Immature natural killer cell (primary cell): ENCODE measurements around the gene TLK1. TPM values are rescaled to one million over a fixed set of nuclear protein-coding genes. Genes with fewer than 3 reads are reported as not detected.
"Not testable (repeated sequence)": the region's sequence is repeated elsewhere in the genome, so short reads cannot be mapped to it uniquely, and the experiment has no call there.

Source experiments
- DNase-seq, 3 donors: peaks; one replicate each; pipeline ENCODE4 v3.0.0; 2022; ENCODE audit warnings: mixed read lengths in 1 of 3
- H3K27ac Mint-ChIP-seq, 6 donors: one replicate each; pipeline ENCODE4 v1.8.0; 2020; ENCODE audit warnings: mixed read lengths in 6 of 6, mild to moderate bottlenecking in 5 of 6, inconsistent platforms in 4 of 6, moderate library complexity in 3 of 6
- H3K27me3 Mint-ChIP-seq, 3 donors: one replicate each; pipeline ENCODE4 v1.8.0; 2020 to 2021; ENCODE audit warnings: low read depth in 3 of 3, mild to moderate bottlenecking in 3 of 3, mixed read lengths in 3 of 3, moderate library complexity in 3 of 3, inconsistent platforms in 1 of 3
- H3K36me3 Mint-ChIP-seq, 3 donors: one replicate each; pipeline ENCODE4 v1.8.0; 2020; ENCODE audit warnings: mixed read lengths in 3 of 3, inconsistent platforms in 2 of 3, mild to moderate bottlenecking in 2 of 3
- H3K4me1 Mint-ChIP-seq, 2 donors: one replicate each; pipeline ENCODE4 v1.8.0; 2020; ENCODE audit warnings: inconsistent platforms in 2 of 2, mild to moderate bottlenecking in 2 of 2, mixed read lengths in 2 of 2, moderate library complexity in 1 of 2
- H3K4me3 Mint-ChIP-seq, 5 donors: one replicate each; pipeline ENCODE4 v1.8.0; 2020; ENCODE audit warnings: mild to moderate bottlenecking in 5 of 5, mixed read lengths in 5 of 5, inconsistent platforms in 3 of 5, moderate library complexity in 3 of 5
- H3K9me3 Mint-ChIP-seq, 6 donors: one replicate each; pipeline ENCODE4 v1.8.0; 2020; ENCODE audit warnings: mild to moderate bottlenecking in 6 of 6, mixed read lengths in 6 of 6, inconsistent platforms in 4 of 6, moderate library complexity in 3 of 6
- polyA plus RNA-seq, 3 donors: library from polyadenylated mRNA; unstranded; fragments of 300-500 nt; fragmentation: Illumina TruSeq; gene quantifications; one replicate each; pipeline ENCODE4 v1.2.3, GENCODE V29; 2021

TLK1 gene
- polyA plus RNA-seq, 3 donors from 2014 or later, result 6.9 to 53.1 (median 26.2) TPM

DNA sequence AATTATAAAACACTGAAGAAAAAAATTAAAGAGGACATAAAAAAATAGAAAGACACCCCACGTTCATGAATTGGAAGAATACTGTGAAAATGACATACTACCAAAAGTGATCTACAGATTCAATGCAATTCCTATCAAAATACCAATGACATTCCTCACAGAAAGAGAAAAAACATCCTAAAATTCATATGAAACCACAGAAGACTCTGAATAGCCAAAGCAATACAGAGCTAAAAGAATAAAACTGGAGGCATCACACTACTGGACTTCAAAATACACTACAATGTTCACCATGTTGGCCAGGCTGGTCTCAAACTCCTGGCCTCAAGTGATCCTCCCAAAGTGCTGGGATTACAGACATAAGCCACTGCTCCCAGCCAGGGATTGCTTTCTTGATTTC, 56.3 kb downstream of the TLK1 start:
- peaks cover under 1 to 12% (median 12%) of the 10 kb centered on the region in 3 donors for H3K36me3 Mint-ChIP-seq
- H3K27me3 Mint-ChIP-seq, result peaks cover 0 to 1% (median 0%) of the 10 kb centered on the region in 3 donors
- peaks cover 39 to 83% of the 10 kb centered on the region in 2 donors for H3K4me1 Mint-ChIP-seq
- no peak overlapping the region for H3K27ac Mint-ChIP-seq
- H3K9me3 Mint-ChIP-seq, result peaks cover 0 to 6% (median 2%) of the 10 kb centered on the region in 6 donors
- DNase-seq, result no peak
- H3K4me3 Mint-ChIP-seq, result no peak overlapping the region

GRCh38 chr2:171102802-171103201, 57.9 kb downstream of the TLK1 start:
- Mint-ChIP-seq H3K27ac (peak overlapping the region in 5 of 6 donors; percentile 2 to 41 (median 8)), H3K27me3 (peaks cover 0 to 1% (median 0%) of the 10 kb centered on the region in 3 donors), H3K36me3 (peaks cover 17 to 28% (median 26%) of the 10 kb centered on the region in 3 donors), H3K9me3 (peaks cover 8 to 22% (median 16%) of the 10 kb centered on the region in 6 donors), H3K4me1 (peaks cover 35 to 83% of the 10 kb centered on the region in 2 donors), H3K4me3 (no peak overlapping the region)
- no peak for DNase-seq

DNA sequence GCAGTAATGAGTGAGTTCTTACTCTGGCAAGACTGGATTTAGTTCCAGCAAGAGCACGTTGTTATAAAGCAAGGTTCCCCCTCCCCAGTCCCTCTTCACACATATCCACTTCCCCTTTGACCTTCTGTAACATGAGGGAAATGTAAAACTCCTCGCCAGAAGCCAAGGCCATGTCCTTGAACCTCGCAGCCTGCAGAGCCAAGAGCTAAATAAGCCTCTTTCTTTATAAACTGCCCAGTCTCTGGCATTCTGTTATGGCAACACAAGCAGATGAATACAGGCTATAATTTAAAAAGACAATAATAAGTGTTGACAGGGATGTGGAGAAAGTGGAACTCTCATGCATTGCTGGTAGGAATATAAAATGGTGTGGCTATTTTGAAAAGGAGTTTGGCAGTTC, 60.3 kb downstream of the TLK1 start:
- peaks cover 32 to 68% of the 10 kb centered on the region in 2 donors for H3K4me1 Mint-ChIP-seq
- peaks cover 14 to 29% (median 22%) of the 10 kb centered on the region in 6 donors for H3K9me3 Mint-ChIP-seq
- no peak overlapping the region for H3K27ac Mint-ChIP-seq
- no peak for DNase-seq
- peaks cover 23 to 40% (median 36%) of the 10 kb centered on the region in 3 donors for H3K36me3 Mint-ChIP-seq
- no peak overlapping the region for H3K4me3 Mint-ChIP-seq
- H3K27me3 Mint-ChIP-seq, result peaks cover 0 to 2% (median 1%) of the 10 kb centered on the region in 3 donors

GRCh38 chr2:171098607-171099006, 62.1 kb downstream of the TLK1 start:
- peaks cover 23 to 38% (median 33%) of the 10 kb centered on the region in 3 donors for H3K36me3 Mint-ChIP-seq
- peaks cover 14 to 29% (median 22%) of the 10 kb centered on the region in 6 donors for H3K9me3 Mint-ChIP-seq
- H3K27ac Mint-ChIP-seq, result no peak overlapping the region
- peaks cover 38 to 73% of the 10 kb centered on the region in 2 donors for H3K4me1 Mint-ChIP-seq
- DNase-seq, result no peak
- no peak overlapping the region for H3K4me3 Mint-ChIP-seq
- H3K27me3 Mint-ChIP-seq, result peaks cover 0 to 2% (median 1%) of the 10 kb centered on the region in 3 donors

DNA sequence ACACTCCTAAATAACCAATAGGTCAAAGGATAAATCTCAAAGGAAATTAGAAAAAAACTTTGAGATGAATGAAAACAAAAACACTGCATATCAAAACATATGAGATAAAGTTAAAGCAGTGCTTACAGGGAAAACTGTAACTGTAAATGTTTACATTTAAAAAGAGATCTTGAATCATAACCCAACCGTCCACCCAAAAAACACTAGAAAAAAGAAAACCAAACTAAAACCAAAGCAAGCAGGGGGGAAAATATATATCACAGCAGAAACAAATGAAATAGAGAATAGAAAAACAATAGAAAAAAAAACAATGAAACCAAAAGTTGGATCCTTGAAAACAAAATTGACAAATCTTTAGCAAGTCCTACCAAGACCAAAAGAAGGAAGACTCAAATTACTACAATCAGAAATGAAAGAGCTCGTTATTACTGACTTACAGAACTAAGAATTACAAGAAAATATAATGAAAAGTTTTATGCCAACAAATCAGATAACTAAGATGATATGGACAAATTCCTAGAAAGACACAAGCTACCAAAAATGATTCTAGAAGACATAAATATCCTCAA, 65.6 kb downstream of the TLK1 start:
- peak overlapping the region in 2 of 6 donors; percentile 10 to 35 for H3K27ac Mint-ChIP-seq
- peaks cover 27 to 34% (median 29%) of the 10 kb centered on the region in 3 donors for H3K36me3 Mint-ChIP-seq
- H3K27me3 Mint-ChIP-seq, result peaks cover 0 to 2% (median 0%) of the 10 kb centered on the region in 3 donors
- no peak for DNase-seq
- H3K4me1 Mint-ChIP-seq, result peaks cover 35 to 57% of the 10 kb centered on the region in 2 donors
- H3K9me3 Mint-ChIP-seq, result peaks cover 14 to 29% (median 22%) of the 10 kb centered on the region in 6 donors
- peak overlapping the region in 1 of 5 donors; percentile 1 for H3K4me3 Mint-ChIP-seq

- H3K27ac Mint-ChIP-seq, result not testable (repeated sequence)
- peaks cover 39 to 53% of the 10 kb centered on the region in 2 donors for H3K4me1 Mint-ChIP-seq
These were observed 69.2 kb downstream of the TLK1 start for GRCh38 chr2:171091517-171091916.

GRCh38 chr2:171089489-171089888, 71.2 kb downstream of the TLK1 start:
- Mint-ChIP-seq H3K27ac (no peak overlapping the region), H3K4me3 (no peak overlapping the region)
- no peak for DNase-seq

More at GRCh38 chr2:171091517-171091916, 69.2 kb downstream of the TLK1 start:
- not testable (repeated sequence) for H3K36me3 Mint-ChIP-seq, H3K4me3 Mint-ChIP-seq, H3K9me3 Mint-ChIP-seq, DNase-seq, H3K27me3 Mint-ChIP-seq

GRCh38 chr2:171088057-171088834, 72.4 kb downstream of the TLK1 start:
- peaks cover 0 to 2% (median 0%) of the 10 kb centered on the region in 3 donors for H3K27me3 Mint-ChIP-seq
- H3K9me3 Mint-ChIP-seq, result no peaks in the 10 kb centered on the region
- no peak overlapping the region for H3K27ac Mint-ChIP-seq
- H3K36me3 Mint-ChIP-seq, result peaks cover 0 to 4% (median 0%) of the 10 kb centered on the region in 3 donors
- peaks cover 31 to 53% of the 10 kb centered on the region in 2 donors for H3K4me1 Mint-ChIP-seq
- no peak overlapping the region for H3K4me3 Mint-ChIP-seq
- DNase-seq, result no peak

More at GRCh38 chr2:171089489-171089888, 71.2 kb downstream of the TLK1 start:
- peaks cover 33 to 53% of the 10 kb centered on the region in 2 donors for H3K4me1 Mint-ChIP-seq
- peaks cover 0 to 4% (median 0%) of the 10 kb centered on the region in 3 donors for H3K36me3 Mint-ChIP-seq
- no peaks in the 10 kb centered on the region for H3K9me3 Mint-ChIP-seq
- peaks cover 0 to 2% (median 0%) of the 10 kb centered on the region in 3 donors for H3K27me3 Mint-ChIP-seq

DNA sequence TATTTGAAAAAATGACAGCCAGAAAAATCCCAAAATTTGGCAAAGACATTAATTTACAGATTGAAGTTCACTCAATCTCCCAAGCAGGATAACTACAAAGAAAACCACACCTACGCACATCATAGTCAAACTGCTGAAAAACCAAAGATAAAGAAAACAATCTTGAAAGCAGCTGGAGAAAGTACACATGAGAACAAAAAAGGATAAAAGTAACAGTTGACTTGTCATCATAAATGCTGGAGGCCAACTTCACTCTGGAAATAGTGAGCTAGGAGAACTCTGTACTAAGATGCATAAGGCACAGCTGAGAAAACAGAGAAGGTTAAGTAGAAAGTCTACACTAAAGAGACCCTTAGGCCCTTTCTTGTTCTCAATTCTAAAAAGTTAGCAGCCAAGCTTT, 73.1 kb downstream of the TLK1 start:
- Mint-ChIP-seq H3K27ac (peak overlapping the region in 3 of 6 donors; percentile 8 to 25 (median 23)), H3K9me3 (no peaks in the 10 kb centered on the region), H3K4me3 (no peak overlapping the region), H3K4me1 (peaks cover 27 to 50% of the 10 kb centered on the region in 2 donors), H3K36me3 (peaks cover 0 to 4% (median 0%) of the 10 kb centered on the region in 3 donors), H3K27me3 (peaks cover 0 to 2% (median 0%) of the 10 kb centered on the region in 3 donors)
- DNase-seq, result no peak

- Mint-ChIP-seq H3K9me3 (no peaks in the 10 kb centered on the region), H3K4me3 (no peak overlapping the region), H3K27me3 (peaks cover 0 to 2% (median 0%) of the 10 kb centered on the region in 3 donors), H3K27ac (peak overlapping the region in 4 of 6 donors; percentile 6 to 64 (median 12)), H3K4me1 (peaks cover 25 to 44% of the 10 kb centered on the region in 2 donors), H3K36me3 (peaks cover 0 to 4% (median 0%) of the 10 kb centered on the region in 3 donors)
- peak; percentile 9 to 36 (median 24) for DNase-seq
These were observed 74.1 kb downstream of the TLK1 start for GRCh38 chr2:171086352-171087290.

DNA sequence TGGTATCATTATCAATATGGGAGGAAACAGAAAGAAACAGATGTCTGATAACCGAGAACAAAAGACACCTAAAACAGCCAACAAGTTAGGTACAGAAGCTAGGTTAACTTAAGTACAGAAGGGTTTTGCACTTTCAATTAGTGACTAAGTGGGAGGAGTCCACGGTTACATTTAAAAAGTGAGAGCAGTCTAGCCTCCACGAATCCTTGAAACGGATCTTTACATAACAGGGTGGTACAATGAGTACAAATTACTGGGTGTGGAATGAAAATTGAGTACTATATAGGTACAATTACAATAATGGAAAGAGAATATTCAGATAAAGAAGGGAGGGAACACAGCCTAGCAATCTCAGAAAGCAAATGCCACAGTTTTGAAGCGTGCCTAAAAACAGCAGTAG, 76.6 kb downstream of the TLK1 start:
- Mint-ChIP-seq H3K9me3 (no peaks in the 10 kb centered on the region), H3K27me3 (peaks cover 0 to 2% (median 0%) of the 10 kb centered on the region in 3 donors), H3K27ac (no peak overlapping the region), H3K36me3 (peaks cover 1 to 3% (median 2%) of the 10 kb centered on the region in 3 donors), H3K4me1 (peaks cover 25 to 44% of the 10 kb centered on the region in 2 donors), H3K4me3 (no peak overlapping the region)
- no peak for DNase-seq

GRCh38 chr2:171083451-171083850, 77.2 kb downstream of the TLK1 start:
- DNase-seq, result no peak
- Mint-ChIP-seq H3K4me3 (no peak overlapping the region), H3K27ac (peak overlapping the region in 2 of 6 donors; percentile 13 to 34), H3K27me3 (peaks cover 0 to 2% (median 0%) of the 10 kb centered on the region in 3 donors), H3K4me1 (peaks cover 28 to 44% of the 10 kb centered on the region in 2 donors), H3K36me3 (peaks cover 5 to 8% (median 7%) of the 10 kb centered on the region in 3 donors), H3K9me3 (no peaks in the 10 kb centered on the region)

GRCh38 chr2:171081649-171082111, 79.0 kb downstream of the TLK1 start:
- peaks cover 29 to 47% of the 10 kb centered on the region in 2 donors for H3K4me1 Mint-ChIP-seq
- peaks cover 0 to 2% (median 0%) of the 10 kb centered on the region in 3 donors for H3K27me3 Mint-ChIP-seq
- DNase-seq, result no peak
- H3K9me3 Mint-ChIP-seq, result peaks cover 0 to 1% (median 0%) of the 10 kb centered on the region in 6 donors
- peak overlapping the region in 1 of 6 donors; percentile 17 for H3K27ac Mint-ChIP-seq
- H3K4me3 Mint-ChIP-seq, result no peak overlapping the region
- peaks cover 9 to 17% (median 13%) of the 10 kb centered on the region in 3 donors for H3K36me3 Mint-ChIP-seq
